Measurements from ENCODE around the gene SDK2. TPM values are rescaled to one million over a fixed set of nuclear protein-coding genes. Genes with fewer than 3 reads are reported as not detected.

SDK2 gene
- polyA plus RNA-seq, 2 donors: 0.29 to 0.55 TPM

DNA sequence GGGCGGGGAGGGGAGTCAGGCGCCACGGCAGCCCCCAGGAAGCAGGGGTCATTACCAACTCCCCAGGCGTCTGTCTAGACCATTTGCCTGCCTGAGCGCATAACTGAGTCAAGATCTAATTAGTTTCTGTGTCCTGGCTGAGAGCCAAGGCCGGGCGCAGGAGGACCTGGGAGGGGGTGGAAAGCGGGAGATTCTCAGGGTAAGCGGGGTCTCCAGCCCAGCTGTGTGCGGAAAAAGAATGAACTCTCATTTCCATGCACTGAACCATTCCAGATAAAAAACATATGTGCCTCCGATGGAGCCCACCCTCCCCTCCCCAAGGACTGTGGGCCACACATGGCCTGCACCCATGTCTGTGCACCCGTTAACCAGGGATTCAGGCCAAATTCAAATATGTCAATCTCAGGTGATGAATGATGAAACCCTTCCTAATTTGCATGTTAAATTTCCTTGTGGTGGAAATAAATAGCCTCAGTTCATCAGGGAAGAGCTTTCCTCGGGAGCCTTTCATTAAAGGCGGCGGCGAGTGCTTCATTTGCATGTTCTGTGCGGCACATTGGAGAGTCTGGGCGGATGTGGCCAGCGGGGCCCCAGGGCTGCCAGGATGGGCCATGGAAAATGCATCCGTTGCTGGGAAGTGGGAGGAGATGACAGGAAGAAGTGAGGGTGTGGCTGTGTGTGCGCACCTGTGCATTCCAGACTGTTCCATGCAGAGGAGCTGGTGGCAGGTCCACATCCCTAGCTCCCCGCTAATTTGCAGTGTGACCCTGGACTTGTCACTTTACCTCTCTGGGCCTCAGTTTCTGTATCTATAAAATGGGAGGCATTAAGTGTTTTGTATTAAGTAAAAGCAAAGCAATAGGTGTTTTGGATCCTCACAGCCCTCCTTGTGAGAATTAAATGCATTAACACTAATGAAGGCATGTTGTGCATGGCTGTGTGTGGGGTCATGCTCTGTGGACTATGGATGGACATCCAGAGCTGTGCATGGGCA is 151.1 kb downstream of the SDK2 start:
- no peaks in the 10 kb centered on the region for H3K9me3 ChIP-seq (ENCODE audit: control insufficient read depth in 2 of 2, insufficient read depth in 1 of 2, low read depth in 1 of 2, low read length in 1 of 2)
- 45 to 55% methylated on average over 22 of the region's 22 CpGs for WGBS, 2 donors
- no peaks in the 10 kb centered on the region for H3K27me3 ChIP-seq (ENCODE audit: control insufficient read depth in 1 of 2, insufficient read depth in 2 of 2, low read length in 2 of 2)
- H3K4me1 ChIP-seq (ENCODE audit: control insufficient read depth in 2 of 2, insufficient read depth in 2 of 2, low read length in 1 of 2): no peaks in the 10 kb centered on the region
- H3K36me3 ChIP-seq (ENCODE audit: control insufficient read depth in 2 of 2, insufficient read depth in 2 of 2, low read length in 1 of 2): no peaks in the 10 kb centered on the region
- H3K27ac ChIP-seq (ENCODE audit: low read depth in 2 of 2, low read length in 1 of 2): no peak overlapping the region
- no peak overlapping the region for H3K4me3 ChIP-seq (ENCODE audit: low read depth in 1 of 2, low read length in 2 of 2)

DNA sequence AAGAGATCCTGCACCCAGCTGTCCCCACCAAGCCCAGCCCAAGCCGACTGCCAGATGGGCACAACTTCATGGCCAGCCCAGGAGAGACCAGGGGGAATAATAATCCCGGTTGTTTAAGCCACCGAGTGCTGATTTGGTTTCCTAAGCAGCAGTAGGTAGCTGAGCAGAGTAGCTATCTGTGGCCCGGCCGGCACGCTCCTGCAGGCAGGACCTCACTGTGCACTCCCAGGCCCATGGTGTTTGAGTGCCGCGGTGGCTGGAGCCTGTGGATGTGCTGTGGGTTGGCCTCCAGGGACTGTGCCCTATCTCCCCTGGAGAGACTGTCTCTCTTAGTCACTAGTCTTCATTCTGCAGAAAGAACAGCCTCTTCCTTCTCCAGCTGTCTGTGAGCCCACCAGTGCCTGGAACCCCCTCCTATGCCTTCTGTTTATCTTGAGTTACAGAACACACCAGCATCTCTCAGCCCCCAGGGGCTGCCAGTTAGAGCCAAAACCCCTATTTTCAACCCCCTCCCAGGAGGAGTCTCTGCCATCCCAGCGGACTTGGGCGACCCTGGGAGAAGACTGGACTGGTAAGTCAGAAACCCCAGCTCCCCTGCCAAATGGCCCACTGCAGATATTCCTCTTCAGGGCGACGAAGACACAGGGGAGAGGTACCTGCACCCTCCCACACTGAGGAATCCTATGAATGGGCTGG is 152.0 kb downstream of the SDK2 start:
- Histone ChIP-seq H3K9me3 (ENCODE audit: control insufficient read depth in 2 of 2, insufficient read depth in 1 of 2, low read depth in 1 of 2, low read length in 1 of 2) (no peaks in the 10 kb centered on the region), H3K27ac (ENCODE audit: low read depth in 2 of 2, low read length in 1 of 2) (no peak overlapping the region), H3K36me3 (ENCODE audit: control insufficient read depth in 2 of 2, insufficient read depth in 2 of 2, low read length in 1 of 2) (no peaks in the 10 kb centered on the region), H3K4me3 (ENCODE audit: low read depth in 1 of 2, low read length in 2 of 2) (no peak overlapping the region), H3K4me1 (ENCODE audit: control insufficient read depth in 2 of 2, insufficient read depth in 2 of 2, low read length in 1 of 2) (no peaks in the 10 kb centered on the region), H3K27me3 (ENCODE audit: control insufficient read depth in 1 of 2, insufficient read depth in 2 of 2, low read length in 2 of 2) (no peaks in the 10 kb centered on the region)
- WGBS, 2 donors: 71 to 86% methylated on average over 12 of the region's 12 CpGs

DNA sequence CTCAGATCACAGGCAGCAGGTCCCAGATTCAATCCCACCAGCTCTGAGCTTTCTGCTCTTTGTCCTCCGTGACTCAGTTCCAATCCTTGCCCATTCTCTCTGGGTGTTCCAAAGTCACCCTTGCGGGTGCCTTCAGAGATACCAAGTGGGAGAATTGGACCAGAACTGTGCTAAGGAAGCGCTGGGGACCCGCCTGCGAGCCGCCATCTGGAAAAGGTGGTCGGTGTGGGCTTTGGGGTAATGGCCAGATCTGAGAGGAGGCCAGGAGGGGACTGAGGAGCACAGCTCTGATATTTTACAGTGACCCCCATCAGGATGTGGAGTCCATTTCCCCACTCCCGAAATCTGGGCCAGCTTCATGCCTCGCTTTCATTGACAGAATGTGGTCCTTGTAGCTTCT is 152.6 kb downstream of the SDK2 start:
- WGBS, 2 donors: 89 to 96% methylated on average over 9 of the region's 9 CpGs

DNA sequence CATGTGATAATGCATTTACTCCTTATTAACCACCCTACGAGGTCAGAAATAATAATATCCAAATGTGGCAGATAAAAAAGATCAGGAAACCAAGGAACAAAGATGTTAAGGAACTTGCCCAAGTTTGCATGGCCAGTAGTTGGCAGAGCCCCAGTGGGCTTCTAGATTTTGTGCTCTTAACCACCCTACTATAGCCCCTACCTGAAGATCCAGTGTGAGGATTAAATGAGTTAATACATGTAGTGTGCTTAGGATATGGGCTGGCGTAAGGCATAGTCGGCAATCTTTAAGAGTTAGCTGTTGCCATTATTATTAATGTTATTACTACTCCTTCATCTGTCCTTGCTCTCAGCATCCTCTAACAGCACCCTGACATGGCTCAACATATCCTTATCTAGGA is 153.4 kb downstream of the SDK2 start:
- H3K9me3 ChIP-seq (ENCODE audit: control insufficient read depth in 2 of 2, insufficient read depth in 1 of 2, low read depth in 1 of 2, low read length in 1 of 2): no peaks in the 10 kb centered on the region
- no peak overlapping the region for H3K27ac ChIP-seq (ENCODE audit: low read depth in 2 of 2, low read length in 1 of 2)
- H3K27me3 ChIP-seq (ENCODE audit: control insufficient read depth in 1 of 2, insufficient read depth in 2 of 2, low read length in 2 of 2): no peaks in the 10 kb centered on the region
- 84 to 86% methylated on average over 3 of the region's 3 CpGs for WGBS, 2 donors
- no peaks in the 10 kb centered on the region for H3K4me1 ChIP-seq (ENCODE audit: control insufficient read depth in 2 of 2, insufficient read depth in 2 of 2, low read length in 1 of 2)
- H3K4me3 ChIP-seq (ENCODE audit: low read depth in 1 of 2, low read length in 2 of 2): no peak overlapping the region
- H3K36me3 ChIP-seq (ENCODE audit: control insufficient read depth in 2 of 2, insufficient read depth in 2 of 2, low read length in 1 of 2): no peaks in the 10 kb centered on the region

More for the DNA sequence above, 152.6 kb downstream of the SDK2 start:
- no peak overlapping the region for H3K27ac ChIP-seq (ENCODE audit: low read depth in 2 of 2, low read length in 1 of 2)
- H3K4me1 ChIP-seq (ENCODE audit: control insufficient read depth in 2 of 2, insufficient read depth in 2 of 2, low read length in 1 of 2): no peaks in the 10 kb centered on the region
- no peaks in the 10 kb centered on the region for H3K36me3 ChIP-seq (ENCODE audit: control insufficient read depth in 2 of 2, insufficient read depth in 2 of 2, low read length in 1 of 2)
- no peaks in the 10 kb centered on the region for H3K9me3 ChIP-seq (ENCODE audit: control insufficient read depth in 2 of 2, insufficient read depth in 1 of 2, low read depth in 1 of 2, low read length in 1 of 2)
- no peak overlapping the region for H3K4me3 ChIP-seq (ENCODE audit: low read depth in 1 of 2, low read length in 2 of 2)
- H3K27me3 ChIP-seq (ENCODE audit: control insufficient read depth in 1 of 2, insufficient read depth in 2 of 2, low read length in 2 of 2): no peaks in the 10 kb centered on the region

DNA sequence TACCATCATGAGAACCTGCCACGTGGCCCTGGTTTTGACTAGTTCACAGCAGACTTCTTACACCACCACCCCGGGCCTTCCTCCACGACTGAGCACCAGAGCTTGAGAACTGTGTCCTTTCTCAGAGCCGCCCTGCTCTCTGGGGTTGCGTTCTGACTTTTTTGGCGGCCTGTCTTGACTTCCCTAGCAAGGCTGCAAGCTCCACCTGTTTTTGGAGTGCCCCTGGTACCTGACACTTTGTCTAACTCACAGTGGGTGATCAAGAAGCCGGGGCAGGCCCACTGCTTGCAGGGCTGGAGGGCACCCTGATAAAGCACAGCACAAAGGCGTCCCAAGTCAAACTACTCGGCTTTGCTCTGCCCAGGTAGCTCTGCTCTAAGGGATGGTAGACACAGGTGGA is 154.3 kb downstream of the SDK2 start:
- H3K4me3 ChIP-seq (ENCODE audit: low read depth in 1 of 2, low read length in 2 of 2): no peak overlapping the region
- peaks cover 3% of the 10 kb centered on the region in 2 donors for H3K9me3 ChIP-seq (ENCODE audit: control insufficient read depth in 2 of 2, insufficient read depth in 1 of 2, low read depth in 1 of 2, low read length in 1 of 2)
- H3K27me3 ChIP-seq (ENCODE audit: control insufficient read depth in 1 of 2, insufficient read depth in 2 of 2, low read length in 2 of 2): no peaks in the 10 kb centered on the region
- no peaks in the 10 kb centered on the region for H3K36me3 ChIP-seq (ENCODE audit: control insufficient read depth in 2 of 2, insufficient read depth in 2 of 2, low read length in 1 of 2)
- no peak overlapping the region for H3K27ac ChIP-seq (ENCODE audit: low read depth in 2 of 2, low read length in 1 of 2)
- WGBS, 2 donors: 87 to 91% methylated on average over 9 of the region's 9 CpGs
- H3K4me1 ChIP-seq (ENCODE audit: control insufficient read depth in 2 of 2, insufficient read depth in 2 of 2, low read length in 1 of 2): no peaks in the 10 kb centered on the region

DNA sequence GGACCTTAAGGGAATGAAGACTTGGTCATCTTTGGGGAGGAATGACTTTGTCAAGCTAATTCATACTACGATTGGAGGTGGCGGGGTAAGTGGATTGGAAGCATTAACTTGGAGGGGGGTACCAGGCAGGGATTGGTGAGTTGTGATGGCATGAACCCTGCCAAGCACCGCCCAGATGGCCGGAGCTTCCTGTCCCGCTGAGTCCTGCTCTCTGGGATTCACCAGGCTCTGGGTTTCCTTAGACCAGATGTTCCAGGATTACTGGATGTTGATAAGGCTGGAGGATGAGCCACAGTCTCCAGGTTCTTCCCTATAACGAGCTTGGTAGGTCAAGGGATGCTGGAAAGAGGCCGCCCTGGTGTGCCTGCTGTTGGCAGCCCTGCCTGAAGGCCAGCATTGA is 154.9 kb downstream of the SDK2 start:
- Histone ChIP-seq H3K27me3 (ENCODE audit: control insufficient read depth in 1 of 2, insufficient read depth in 2 of 2, low read length in 2 of 2) (no peaks in the 10 kb centered on the region), H3K4me1 (ENCODE audit: control insufficient read depth in 2 of 2, insufficient read depth in 2 of 2, low read length in 1 of 2) (no peaks in the 10 kb centered on the region), H3K4me3 (ENCODE audit: low read depth in 1 of 2, low read length in 2 of 2) (no peak overlapping the region), H3K27ac (ENCODE audit: low read depth in 2 of 2, low read length in 1 of 2) (no peak overlapping the region), H3K9me3 (ENCODE audit: control insufficient read depth in 2 of 2, insufficient read depth in 1 of 2, low read depth in 1 of 2, low read length in 1 of 2) (peaks cover 3 to 5% of the 10 kb centered on the region in 2 donors), H3K36me3 (ENCODE audit: control insufficient read depth in 2 of 2, insufficient read depth in 2 of 2, low read length in 1 of 2) (no peaks in the 10 kb centered on the region)
- WGBS, 2 donors: 73 to 83% methylated on average over 7 of the region's 7 CpGs

DNA sequence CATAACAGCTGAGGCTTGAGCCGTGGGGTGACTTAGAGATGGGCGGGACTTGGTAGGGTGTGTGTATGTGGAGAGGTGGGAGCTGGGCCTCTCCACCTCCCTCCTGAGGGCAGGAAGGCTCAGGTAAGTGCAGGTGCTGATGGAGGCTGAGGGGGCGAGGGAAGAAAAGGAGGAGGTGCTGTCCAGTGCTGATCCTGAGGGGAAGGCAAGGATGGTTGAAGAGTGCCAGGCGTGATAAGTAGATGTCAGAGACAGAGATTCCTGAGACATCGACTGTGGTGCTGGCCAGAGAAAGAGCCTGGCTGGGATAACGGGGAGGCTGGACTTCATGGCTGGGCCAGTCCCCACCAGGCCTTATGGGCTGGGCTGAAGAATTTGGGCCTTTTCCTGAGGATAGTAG is 159.1 kb downstream of the SDK2 start:
- Histone ChIP-seq H3K27me3 (ENCODE audit: control insufficient read depth in 1 of 2, insufficient read depth in 2 of 2, low read length in 2 of 2) (no peaks in the 10 kb centered on the region), H3K4me1 (ENCODE audit: control insufficient read depth in 2 of 2, insufficient read depth in 2 of 2, low read length in 1 of 2) (no peaks in the 10 kb centered on the region), H3K36me3 (ENCODE audit: control insufficient read depth in 2 of 2, insufficient read depth in 2 of 2, low read length in 1 of 2) (no peaks in the 10 kb centered on the region), H3K27ac (ENCODE audit: low read depth in 2 of 2, low read length in 1 of 2) (no peak overlapping the region), H3K9me3 (ENCODE audit: control insufficient read depth in 2 of 2, insufficient read depth in 1 of 2, low read depth in 1 of 2, low read length in 1 of 2) (peaks cover 3 to 5% of the 10 kb centered on the region in 2 donors), H3K4me3 (ENCODE audit: low read depth in 1 of 2, low read length in 2 of 2) (no peak overlapping the region)
- WGBS, 2 donors: 77 to 88% methylated on average over 6 of the region's 6 CpGs

DNA sequence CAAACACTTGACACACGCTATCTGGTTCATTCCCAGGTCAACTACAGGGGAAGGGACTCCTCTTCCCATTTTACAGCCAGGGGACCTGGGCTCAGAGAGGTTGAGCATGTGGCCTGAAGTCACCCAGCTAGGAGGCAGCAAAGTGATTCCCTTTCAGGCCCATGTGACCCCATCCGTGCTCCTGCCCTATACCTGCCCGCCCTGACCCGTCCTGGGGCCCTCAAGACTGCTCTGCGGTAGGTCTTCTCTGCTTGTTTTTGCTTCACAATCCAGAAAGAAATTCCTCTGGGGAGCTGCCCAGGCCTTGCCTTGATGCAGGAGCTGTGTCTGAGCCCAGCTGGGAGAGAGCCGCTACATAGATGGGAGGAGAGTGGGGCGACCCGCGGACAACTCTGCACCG is 161.4 kb downstream of the SDK2 start:
- Histone ChIP-seq H3K4me3 (ENCODE audit: low read depth in 1 of 2, low read length in 2 of 2) (no peak overlapping the region), H3K27ac (ENCODE audit: low read depth in 2 of 2, low read length in 1 of 2) (no peak overlapping the region), H3K36me3 (ENCODE audit: control insufficient read depth in 2 of 2, insufficient read depth in 2 of 2, low read length in 1 of 2) (no peaks in the 10 kb centered on the region), H3K9me3 (ENCODE audit: control insufficient read depth in 2 of 2, insufficient read depth in 1 of 2, low read depth in 1 of 2, low read length in 1 of 2) (peaks cover 3 to 5% of the 10 kb centered on the region in 2 donors), H3K4me1 (ENCODE audit: control insufficient read depth in 2 of 2, insufficient read depth in 2 of 2, low read length in 1 of 2) (no peaks in the 10 kb centered on the region), H3K27me3 (ENCODE audit: control insufficient read depth in 1 of 2, insufficient read depth in 2 of 2, low read length in 2 of 2) (no peaks in the 10 kb centered on the region)
- WGBS, 2 donors: 69 to 84% methylated on average over 10 of the region's 10 CpGs

DNA sequence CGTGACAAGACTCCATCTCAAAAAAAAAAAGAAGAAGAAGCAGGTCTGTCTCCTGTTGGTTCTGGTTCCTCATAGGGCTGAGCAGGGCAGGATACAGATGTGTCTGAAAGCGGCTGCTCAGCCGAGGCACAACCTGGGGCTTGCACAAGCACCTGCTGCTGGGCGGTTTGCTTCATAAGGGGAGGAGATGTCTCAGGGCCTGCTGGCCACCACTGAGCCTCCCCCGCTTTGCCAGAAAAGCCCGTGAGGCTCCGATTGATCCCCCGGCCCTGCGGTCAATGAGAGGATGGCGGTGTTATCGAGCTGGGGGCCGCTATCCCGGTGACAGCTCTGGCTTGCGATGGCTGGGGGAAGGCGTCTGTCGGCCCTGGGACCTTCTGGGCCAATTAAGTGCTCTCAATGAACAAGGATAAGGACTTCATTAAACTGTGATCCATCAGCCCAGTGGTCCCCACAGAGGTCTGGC is 162.0 kb downstream of the SDK2 start:
- H3K9me3 ChIP-seq (ENCODE audit: control insufficient read depth in 2 of 2, insufficient read depth in 1 of 2, low read depth in 1 of 2, low read length in 1 of 2): peaks cover 3 to 5% of the 10 kb centered on the region in 2 donors
- H3K27ac ChIP-seq (ENCODE audit: low read depth in 2 of 2, low read length in 1 of 2): no peak overlapping the region
- 84 to 85% methylated on average over 16 of the region's 16 CpGs for WGBS, 2 donors
- H3K4me1 ChIP-seq (ENCODE audit: control insufficient read depth in 2 of 2, insufficient read depth in 2 of 2, low read length in 1 of 2): no peaks in the 10 kb centered on the region
- H3K4me3 ChIP-seq (ENCODE audit: low read depth in 1 of 2, low read length in 2 of 2): no peak overlapping the region
- H3K36me3 ChIP-seq (ENCODE audit: control insufficient read depth in 2 of 2, insufficient read depth in 2 of 2, low read length in 1 of 2): no peaks in the 10 kb centered on the region
- no peaks in the 10 kb centered on the region for H3K27me3 ChIP-seq (ENCODE audit: control insufficient read depth in 1 of 2, insufficient read depth in 2 of 2, low read length in 2 of 2)
